Body of pancreas (tissue), 4 donors: Measurements from ENCODE around the gene VASP. TPM values are rescaled to one million over a fixed set of nuclear protein-coding genes. Genes with fewer than 3 reads are reported as not detected.
A peak's percentile ranks its signal among the peaks of the same experiment; 100 is the strongest.

ENCODE experiments used
- ATAC-seq: fragments of 150-250 bp; one replicate; pipeline ENCODE4 v1.9.1; 2016
- DNase-seq, 4 donors: peaks; one replicate each; pipeline ENCODE4 v3.0.0-alpha.2; 2019
- H3K27ac ChIP-seq, 4 donors: fragments of 200-600 bp; sonication (generic); 1 replicate in 3 of 4; 2 replicates in 1 of 4; pipeline versions ENCODE4 v1.5.1 to v1.6.1; 2016 to 2019; ENCODE audit warnings: mild to moderate bottlenecking in 1 of 4, mixed read lengths in 1 of 4, moderate library complexity in 1 of 4
- H3K27me3 ChIP-seq, 2 donors: fragments of 200-600 bp; sonication (generic); one replicate each; pipeline ENCODE4 v1.6.0; 2016; ENCODE audit warnings: mild to moderate bottlenecking in 1 of 2
- H3K36me3 ChIP-seq, 2 donors: fragments of 200-600 bp; sonication (generic); replicated peaks in 1 of 2; 2 replicates each; pipeline ENCODE4 v1.5.1; 2016; ENCODE audit warnings: low read depth in 2 of 2; ENCODE audit not compliant: insufficient read depth in 1 of 2
- H3K4me1 ChIP-seq: fragments of 200-600 bp; sonication (generic); one replicate; pipeline ENCODE4 v1.6.0; 2016
- H3K4me3 ChIP-seq, 2 donors: fragments of 200-600 bp; sonication (generic); 1 replicate in 1 of 2; 2 replicates in 1 of 2; pipeline ENCODE4 v1.5.1; 2016 to 2019
- H3K9me3 ChIP-seq, 3 donors: fragments of 200-600 bp; sonication (generic); 1 replicate in 2 of 3; 2 replicates in 1 of 3; pipeline ENCODE4 v1.5.1; 2016
- POLR2A ChIP-seq, 3 donors: fragments of 450-650 bp; IDR thresholded peaks; one replicate each; pipeline ENCODE4 v1.6.1; 2016; ENCODE audit warnings: antibody characterized with exemption in 3 of 3, mild to moderate bottlenecking in 2 of 3
- WGBS, 2 donors: methylation state at CpG; one replicate each; pipeline ENCODE4 v1.1.5; 2017; 5-methylcytosine and 5-hydroxymethylcytosine counted together
- intact Hi-C: fragments of 100-400 bp; cut with DNase I; formaldehyde crosslinking; loops from one replicate; pipeline ENCODE4 v1.15.1; 2023
- total RNA-seq, 2 donors: library from RNA; depleted of rRNA; stranded (reverse); fragments of >200 nt; gene quantifications; one replicate each; pipeline ENCODE4 v1.1.0, GENCODE V29; 2016
- TF ChIP-seq, protein P1 (sequence below), 7 experiments: fragments of 450-650 bp in 4 of 7; fragments of 200-600 bp in 3 of 7; sonication (generic) in 3 of 7; IDR thresholded peaks; one replicate each; pipeline ENCODE4 v1.5.1; 2016 to 2019; ENCODE audit warnings: antibody characterized with exemption in 7 of 7

The VASP gene
- total RNA-seq, 2 donors from 2014 or later: 27.0 to 29.7 TPM

DNA sequence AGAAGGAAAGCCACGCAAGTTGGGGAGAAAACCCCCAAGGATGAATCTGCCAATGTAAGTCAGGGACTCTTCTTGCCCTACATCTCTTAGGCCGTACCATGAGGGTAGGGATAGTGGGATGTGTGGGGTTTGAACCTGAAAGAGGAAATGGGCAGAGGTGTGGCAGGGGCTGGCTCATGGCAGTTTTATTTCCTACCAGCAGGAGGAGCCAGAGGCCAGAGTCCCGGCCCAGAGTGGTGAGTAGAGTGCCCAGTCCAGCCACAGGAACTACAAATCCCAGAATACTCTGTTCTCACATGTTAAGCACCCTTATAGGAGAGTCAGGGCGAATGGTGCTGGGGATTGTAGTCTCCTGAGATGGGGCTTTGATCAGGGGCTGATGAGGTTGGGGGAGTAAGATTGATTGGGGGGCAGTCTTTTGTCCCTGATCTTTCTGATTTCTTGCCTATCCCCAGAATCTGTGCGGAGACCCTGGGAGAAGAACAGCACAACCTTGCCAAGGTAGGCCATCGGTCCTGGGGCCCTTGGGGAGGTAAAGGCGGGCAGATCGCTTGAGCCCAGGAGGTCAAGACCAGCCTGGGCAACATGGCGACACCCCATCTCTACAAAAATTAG lies 16.5 kb downstream of the VASP start:
- H3K9me3 ChIP-seq: no peaks in the 10 kb centered on the region
- H3K27me3 ChIP-seq: no peaks in the 10 kb centered on the region
- peak overlapping the region in 2 of 4 donors; percentile 41 to 79 for H3K27ac ChIP-seq
- WGBS, 2 donors: 59 to 69% methylated on average over 6 to 9 of the region's 9 CpGs
- DNase-seq: peak; percentile 82 to 90 (median 84)
- intact Hi-C loops: loop anchor here (10.0 kb wide), 1 partner anchor 121 kb away; no protein-coding TSS in a partner anchor
- no peak for TF ChIP-seq POLR2A (IDR thresholded peaks at IDR 0.05)
- TF ChIP-seq, protein P1, sequence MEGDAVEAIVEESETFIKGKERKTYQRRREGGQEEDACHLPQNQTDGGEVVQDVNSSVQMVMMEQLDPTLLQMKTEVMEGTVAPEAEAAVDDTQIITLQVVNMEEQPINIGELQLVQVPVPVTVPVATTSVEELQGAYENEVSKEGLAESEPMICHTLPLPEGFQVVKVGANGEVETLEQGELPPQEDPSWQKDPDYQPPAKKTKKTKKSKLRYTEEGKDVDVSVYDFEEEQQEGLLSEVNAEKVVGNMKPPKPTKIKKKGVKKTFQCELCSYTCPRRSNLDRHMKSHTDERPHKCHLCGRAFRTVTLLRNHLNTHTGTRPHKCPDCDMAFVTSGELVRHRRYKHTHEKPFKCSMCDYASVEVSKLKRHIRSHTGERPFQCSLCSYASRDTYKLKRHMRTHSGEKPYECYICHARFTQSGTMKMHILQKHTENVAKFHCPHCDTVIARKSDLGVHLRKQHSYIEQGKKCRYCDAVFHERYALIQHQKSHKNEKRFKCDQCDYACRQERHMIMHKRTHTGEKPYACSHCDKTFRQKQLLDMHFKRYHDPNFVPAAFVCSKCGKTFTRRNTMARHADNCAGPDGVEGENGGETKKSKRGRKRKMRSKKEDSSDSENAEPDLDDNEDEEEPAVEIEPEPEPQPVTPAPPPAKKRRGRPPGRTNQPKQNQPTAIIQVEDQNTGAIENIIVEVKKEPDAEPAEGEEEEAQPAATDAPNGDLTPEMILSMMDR (IDR thresholded peaks at IDR 0.05): peak; percentile 88 to 96 (median 93)
- peak; percentile 88 for ATAC-seq
- peaks cover 0 to 2% of the 10 kb centered on the region in 2 donors for H3K36me3 ChIP-seq
- no peak overlapping the region for H3K4me3 ChIP-seq
- peaks cover 38% of the 10 kb centered on the region for H3K4me1 ChIP-seq

DNA sequence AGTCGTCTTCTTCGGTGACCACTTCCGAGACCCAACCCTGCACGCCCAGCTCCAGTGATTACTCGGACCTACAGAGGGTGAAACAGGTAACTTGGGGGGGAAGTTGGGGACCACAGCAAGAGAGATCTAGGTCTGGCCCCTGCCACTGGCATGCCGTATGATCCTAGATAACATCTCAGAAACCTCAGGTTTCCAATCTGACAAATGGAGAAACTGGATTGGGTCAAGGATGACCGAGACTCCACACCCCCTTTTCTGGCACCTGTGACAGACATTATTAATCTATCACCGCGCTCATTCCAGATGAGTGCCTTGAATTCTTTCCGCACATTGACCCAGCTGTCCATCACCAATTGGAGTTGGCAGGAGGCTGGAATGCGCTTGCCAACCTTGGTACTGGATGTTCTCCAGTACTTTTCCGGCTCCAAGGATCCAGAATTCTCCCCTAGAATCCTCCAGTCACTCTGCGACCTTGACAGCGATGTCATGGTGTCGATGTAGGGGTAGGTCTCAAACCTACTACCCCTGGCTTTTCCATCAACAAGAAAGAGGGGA lies 17.4 kb downstream of the VASP start:
- Histone ChIP-seq H3K4me1 (peaks cover 45% of the 10 kb centered on the region), H3K27ac (peak overlapping the region; percentile 34 to 79 (median 52)), H3K36me3 (peaks cover 0 to 2% of the 10 kb centered on the region in 2 donors), H3K4me3 (no peak overlapping the region), H3K9me3 (no peaks in the 10 kb centered on the region), H3K27me3 (no peaks in the 10 kb centered on the region)
- WGBS, 2 donors: 41 to 46% methylated on average over 13 to 15 of the region's 15 CpGs
- DNase-seq (peak; percentile 77 to 87 (median 86)), ATAC-seq (peak; percentile 69)
- intact Hi-C loops: loop anchor here (10.0 kb wide), 1 partner anchor 120 kb away; no protein-coding TSS in a partner anchor
- TF ChIP-seq, protein P1 (IDR thresholded peaks at IDR 0.05): no peak
- no peak for TF ChIP-seq POLR2A (IDR thresholded peaks at IDR 0.05)

DNA sequence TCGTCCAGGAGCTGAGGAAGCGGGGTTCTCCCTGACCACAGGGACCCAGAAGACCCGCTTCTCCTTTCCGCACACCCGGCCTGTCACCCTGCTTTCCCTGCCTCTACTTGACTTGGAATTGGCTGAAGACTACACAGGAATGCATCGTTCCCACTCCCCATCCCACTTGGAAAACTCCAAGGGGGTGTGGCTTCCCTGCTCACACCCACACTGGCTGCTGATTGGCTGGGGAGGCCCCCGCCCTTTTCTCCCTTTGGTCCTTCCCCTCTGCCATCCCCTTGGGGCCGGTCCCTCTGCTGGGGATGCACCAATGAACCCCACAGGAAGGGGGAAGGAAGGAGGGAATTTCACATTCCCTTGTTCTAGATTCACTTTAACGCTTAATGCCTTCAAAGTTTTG lies 18.9 kb downstream of the VASP start:
- TF ChIP-seq, protein P1 (IDR thresholded peaks at IDR 0.05): no peak
- no peak for TF ChIP-seq POLR2A (IDR thresholded peaks at IDR 0.05)
- WGBS, 2 donors: 62 to 79% methylated on average over 9 of the region's 9 CpGs
- Histone ChIP-seq H3K4me3 (no peak overlapping the region), H3K27me3 (no peaks in the 10 kb centered on the region), H3K27ac (peak overlapping the region in 2 of 4 donors; percentile 63 to 79), H3K36me3 (no peaks in the 10 kb centered on the region), H3K4me1 (peaks cover 45% of the 10 kb centered on the region), H3K9me3 (no peaks in the 10 kb centered on the region)
- intact Hi-C loops: loop anchor here (10.0 kb wide), 1 partner anchor 119 kb away; no protein-coding TSS in a partner anchor
- ATAC-seq (no peak), DNase-seq (peak; percentile 62 to 76 (median 68))

DNA sequence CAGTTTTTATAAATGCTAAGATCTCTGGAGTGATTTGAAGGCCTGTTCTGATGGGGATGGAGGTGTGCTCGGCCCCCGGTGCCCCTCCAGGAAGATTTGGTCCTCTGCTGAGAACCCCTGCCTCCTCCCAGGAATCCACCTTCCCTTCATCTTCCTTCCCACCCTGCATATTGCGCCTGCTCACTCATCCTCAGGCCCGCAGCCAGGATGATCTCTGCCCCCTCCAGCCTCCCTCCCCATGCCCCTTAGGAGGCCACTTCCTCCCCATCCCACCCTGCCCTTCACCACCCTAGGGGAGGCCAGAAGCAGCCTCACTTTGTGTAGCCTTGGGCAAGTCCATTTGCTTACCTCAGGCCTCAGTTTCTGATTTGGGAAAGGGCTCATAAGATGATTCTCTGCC lies 19.7 kb downstream of the VASP start:
- ATAC-seq (no peak), DNase-seq (no peak)
- Histone ChIP-seq H3K36me3 (no peaks in the 10 kb centered on the region), H3K4me1 (peaks cover 45% of the 10 kb centered on the region), H3K9me3 (no peaks in the 10 kb centered on the region), H3K27ac (peak overlapping the region in 1 of 4 donors; percentile 79), H3K27me3 (no peaks in the 10 kb centered on the region), H3K4me3 (no peak overlapping the region)
- no peak for TF ChIP-seq POLR2A (IDR thresholded peaks at IDR 0.05)
- TF ChIP-seq, protein P1 (IDR thresholded peaks at IDR 0.05): no peak
- intact Hi-C loops: loop anchor here (10.0 kb wide), 1 partner anchor 118 kb away; no protein-coding TSS in a partner anchor
- WGBS, 2 donors: 86 to 89% methylated on average over 4 of the region's 4 CpGs
